ENCODE results near the gene CDC42BPA. TPM values are rescaled to one million over a fixed set of nuclear protein-coding genes. Genes with fewer than 3 reads are reported as not detected.

The CDC42BPA gene
- total RNA-seq, 2 experiments from 2014 or later: 6.0 to 7.8 TPM

GRCh38 chr1:227214207-227214606 is 104.1 kb downstream of the CDC42BPA start:
- no peaks in the 10 kb centered on the region for H3K36me3 Mint-ChIP-seq (ENCODE audit: low read depth)
- peaks cover 5% of the 10 kb centered on the region for H3K27me3 Mint-ChIP-seq
- no peak for ATAC-seq
- ChIA-PET POLR2A (no interaction called here), CTCF (no interaction called here)
- H3K4me1 Mint-ChIP-seq: no peaks in the 10 kb centered on the region
- no peak overlapping the region for H3K27ac Mint-ChIP-seq
- no peak for DNase-seq
- intact Hi-C loops (cut with DNase I, micrococcal nuclease): no loop called here
- no peaks in the 10 kb centered on the region for H3K9me3 Mint-ChIP-seq (ENCODE audit: low read depth)
- H3K4me3 Mint-ChIP-seq: no peak overlapping the region

GRCh38 chr1:227213426-227213825 is 104.9 kb downstream of the CDC42BPA start:
- POLR2A ChIA-PET: no interaction called here
- Mint-ChIP-seq H3K27me3 (peaks cover 5% of the 10 kb centered on the region), H3K9me3 (ENCODE audit: low read depth) (no peaks in the 10 kb centered on the region), H3K4me3 (no peak overlapping the region), H3K4me1 (no peaks in the 10 kb centered on the region), H3K27ac (no peak overlapping the region), H3K36me3 (ENCODE audit: low read depth) (no peaks in the 10 kb centered on the region)
- ATAC-seq (no peak), DNase-seq (no peak)
- CTCF ChIA-PET: interaction anchor here (0.8 kb wide), 1 partner anchor 604 kb away, joined by 3 read pairs; no protein-coding TSS in a partner anchor
- intact Hi-C loops (cut with DNase I, micrococcal nuclease): no loop called here

GRCh38 chr1:227212164-227212563 is 106.1 kb downstream of the CDC42BPA start:
- Mint-ChIP-seq H3K36me3 (ENCODE audit: low read depth) (no peaks in the 10 kb centered on the region), H3K9me3 (ENCODE audit: low read depth) (no peaks in the 10 kb centered on the region), H3K27me3 (peaks cover 5% of the 10 kb centered on the region), H3K4me3 (no peak overlapping the region), H3K27ac (no peak overlapping the region), H3K4me1 (no peaks in the 10 kb centered on the region)
- intact Hi-C loops (cut with DNase I, micrococcal nuclease): no loop called here
- ChIA-PET CTCF (no interaction called here), POLR2A (no interaction called here)
- ATAC-seq (no peak), DNase-seq (no peak)

GRCh38 chr1:227210604-227211003 is 107.7 kb downstream of the CDC42BPA start:
- no peaks in the 10 kb centered on the region for H3K9me3 Mint-ChIP-seq (ENCODE audit: low read depth)
- no peak overlapping the region for H3K4me3 Mint-ChIP-seq
- DNase-seq (no peak), ATAC-seq (no peak)
- ChIA-PET POLR2A (no interaction called here), CTCF (no interaction called here)
- no peaks in the 10 kb centered on the region for H3K36me3 Mint-ChIP-seq (ENCODE audit: low read depth)
- no peak overlapping the region for H3K27ac Mint-ChIP-seq
- intact Hi-C loops (cut with DNase I, micrococcal nuclease): no loop called here
- peaks cover 5% of the 10 kb centered on the region for H3K27me3 Mint-ChIP-seq
- no peaks in the 10 kb centered on the region for H3K4me1 Mint-ChIP-seq

GRCh38 chr1:227197064-227197463 is 121.2 kb downstream of the CDC42BPA start:
- Mint-ChIP-seq H3K4me1 (peaks cover 4% of the 10 kb centered on the region), H3K27me3 (peaks cover 1% of the 10 kb centered on the region), H3K27ac (no peak overlapping the region), H3K36me3 (ENCODE audit: low read depth) (no peaks in the 10 kb centered on the region), H3K9me3 (ENCODE audit: low read depth) (no peaks in the 10 kb centered on the region), H3K4me3 (no peak overlapping the region)
- intact Hi-C loops (cut with DNase I, micrococcal nuclease): no loop called here
- ChIA-PET POLR2A (no interaction called here), CTCF (no interaction called here)
- ATAC-seq: no peak
- no peak for DNase-seq

- ChIA-PET POLR2A (no interaction called here), CTCF (interaction anchor here (0.7 to 1.0 kb wide), 2 partner anchors 9 to 661 kb away, joined by 3 read pairs; no protein-coding TSS in a partner anchor)
- Mint-ChIP-seq H3K27ac (no peak overlapping the region), H3K36me3 (ENCODE audit: low read depth) (no peaks in the 10 kb centered on the region), H3K27me3 (peaks cover 7% of the 10 kb centered on the region), H3K9me3 (ENCODE audit: low read depth) (no peaks in the 10 kb centered on the region), H3K4me3 (no peak overlapping the region), H3K4me1 (peaks cover 7% of the 10 kb centered on the region)
- DNase-seq (peak; percentile 66), ATAC-seq (peak; percentile 94)
- intact Hi-C loops (cut with DNase I, micrococcal nuclease): no loop called here
Observed at GRCh38 chr1:227192163-227192562, 126.1 kb downstream of the CDC42BPA start.

GRCh38 chr1:227191607-227192006 is 126.7 kb downstream of the CDC42BPA start:
- ATAC-seq (no peak), DNase-seq (no peak)
- Mint-ChIP-seq H3K27ac (no peak overlapping the region), H3K9me3 (ENCODE audit: low read depth) (no peaks in the 10 kb centered on the region), H3K4me1 (peaks cover 7% of the 10 kb centered on the region), H3K36me3 (ENCODE audit: low read depth) (no peaks in the 10 kb centered on the region), H3K4me3 (no peak overlapping the region), H3K27me3 (peaks cover 7% of the 10 kb centered on the region)
- CTCF ChIA-PET: interaction anchor here (0.7 to 1.0 kb wide), 2 partner anchors 9 to 660 kb away, joined by 3 read pairs; no protein-coding TSS in a partner anchor
- POLR2A ChIA-PET: no interaction called here
- intact Hi-C loops (cut with DNase I, micrococcal nuclease): no loop called here

GRCh38 chr1:227190321-227190720 is 128.0 kb downstream of the CDC42BPA start:
- intact Hi-C loops (cut with DNase I, micrococcal nuclease): no loop called here
- CTCF ChIA-PET: no interaction called here
- H3K36me3 Mint-ChIP-seq (ENCODE audit: low read depth): no peaks in the 10 kb centered on the region
- no peaks in the 10 kb centered on the region for H3K9me3 Mint-ChIP-seq (ENCODE audit: low read depth)
- no peak overlapping the region for H3K4me3 Mint-ChIP-seq
- DNase-seq (no peak), ATAC-seq (no peak)
- H3K27me3 Mint-ChIP-seq: peaks cover 9% of the 10 kb centered on the region
- POLR2A ChIA-PET: no interaction called here
- peaks cover 7% of the 10 kb centered on the region for H3K4me1 Mint-ChIP-seq
- no peak overlapping the region for H3K27ac Mint-ChIP-seq

- DNase-seq (no peak), ATAC-seq (no peak)
- POLR2A ChIA-PET: no interaction called here
- Mint-ChIP-seq H3K27me3 (peaks cover 8% of the 10 kb centered on the region), H3K4me1 (no peaks in the 10 kb centered on the region), H3K27ac (no peak overlapping the region), H3K4me3 (no peak overlapping the region), H3K9me3 (ENCODE audit: low read depth) (no peaks in the 10 kb centered on the region), H3K36me3 (ENCODE audit: low read depth) (no peaks in the 10 kb centered on the region)
- CTCF ChIA-PET: interaction anchor here (0.7 kb wide), 1 partner anchor 9 kb away, joined by 5 read pairs; no protein-coding TSS in a partner anchor
- intact Hi-C loops (cut with DNase I, micrococcal nuclease): no loop called here
Observed at GRCh38 chr1:227185291-227185690, 133.0 kb downstream of the CDC42BPA start.

GRCh38 chr1:227182012-227182411 is 136.3 kb downstream of the CDC42BPA start:
- H3K27me3 Mint-ChIP-seq: peaks cover 7% of the 10 kb centered on the region
- H3K4me3 Mint-ChIP-seq: no peak overlapping the region
- DNase-seq (no peak), ATAC-seq (no peak)
- H3K9me3 Mint-ChIP-seq (ENCODE audit: low read depth): no peaks in the 10 kb centered on the region
- intact Hi-C loops (cut with DNase I, micrococcal nuclease): no loop called here
- no peaks in the 10 kb centered on the region for H3K4me1 Mint-ChIP-seq
- POLR2A ChIA-PET: no interaction called here
- H3K36me3 Mint-ChIP-seq (ENCODE audit: low read depth): no peaks in the 10 kb centered on the region
- no peak overlapping the region for H3K27ac Mint-ChIP-seq
- CTCF ChIA-PET: no interaction called here

GRCh38 chr1:227175611-227176010 is 142.7 kb downstream of the CDC42BPA start:
- Mint-ChIP-seq H3K36me3 (ENCODE audit: low read depth) (no peaks in the 10 kb centered on the region), H3K4me1 (no peaks in the 10 kb centered on the region), H3K9me3 (ENCODE audit: low read depth) (no peaks in the 10 kb centered on the region), H3K27me3 (peaks cover 5% of the 10 kb centered on the region), H3K27ac (no peak overlapping the region), H3K4me3 (no peak overlapping the region)
- CTCF ChIA-PET: interaction anchor here (0.6 kb wide), 2 partner anchors 16 to 672 kb away, joined by 3 read pairs; no protein-coding TSS in a partner anchor
- POLR2A ChIA-PET: no interaction called here
- DNase-seq (no peak), ATAC-seq (no peak)
- intact Hi-C loops (cut with DNase I, micrococcal nuclease): no loop called here

GRCh38 chr1:227174164-227174563 is 144.1 kb downstream of the CDC42BPA start:
- no peak for DNase-seq
- CTCF ChIA-PET: no interaction called here
- no peaks in the 10 kb centered on the region for H3K36me3 Mint-ChIP-seq (ENCODE audit: low read depth)
- H3K4me1 Mint-ChIP-seq: no peaks in the 10 kb centered on the region
- POLR2A ChIA-PET: no interaction called here
- H3K4me3 Mint-ChIP-seq: no peak overlapping the region
- no peaks in the 10 kb centered on the region for H3K9me3 Mint-ChIP-seq (ENCODE audit: low read depth)
- no peak overlapping the region for H3K27ac Mint-ChIP-seq
- no peak for ATAC-seq
- H3K27me3 Mint-ChIP-seq: peaks cover 5% of the 10 kb centered on the region
- intact Hi-C loops (cut with DNase I, micrococcal nuclease): no loop called here
